ENCODE results near the gene HAAO. TPM values are rescaled to one million over a fixed set of nuclear protein-coding genes. Genes with fewer than 3 reads are reported as not detected.
A peak's percentile ranks its signal among the peaks of the same experiment; 100 is the strongest.

HAAO gene
- total RNA-seq, 1 experiment from 2014 or later = not detected

DNA sequence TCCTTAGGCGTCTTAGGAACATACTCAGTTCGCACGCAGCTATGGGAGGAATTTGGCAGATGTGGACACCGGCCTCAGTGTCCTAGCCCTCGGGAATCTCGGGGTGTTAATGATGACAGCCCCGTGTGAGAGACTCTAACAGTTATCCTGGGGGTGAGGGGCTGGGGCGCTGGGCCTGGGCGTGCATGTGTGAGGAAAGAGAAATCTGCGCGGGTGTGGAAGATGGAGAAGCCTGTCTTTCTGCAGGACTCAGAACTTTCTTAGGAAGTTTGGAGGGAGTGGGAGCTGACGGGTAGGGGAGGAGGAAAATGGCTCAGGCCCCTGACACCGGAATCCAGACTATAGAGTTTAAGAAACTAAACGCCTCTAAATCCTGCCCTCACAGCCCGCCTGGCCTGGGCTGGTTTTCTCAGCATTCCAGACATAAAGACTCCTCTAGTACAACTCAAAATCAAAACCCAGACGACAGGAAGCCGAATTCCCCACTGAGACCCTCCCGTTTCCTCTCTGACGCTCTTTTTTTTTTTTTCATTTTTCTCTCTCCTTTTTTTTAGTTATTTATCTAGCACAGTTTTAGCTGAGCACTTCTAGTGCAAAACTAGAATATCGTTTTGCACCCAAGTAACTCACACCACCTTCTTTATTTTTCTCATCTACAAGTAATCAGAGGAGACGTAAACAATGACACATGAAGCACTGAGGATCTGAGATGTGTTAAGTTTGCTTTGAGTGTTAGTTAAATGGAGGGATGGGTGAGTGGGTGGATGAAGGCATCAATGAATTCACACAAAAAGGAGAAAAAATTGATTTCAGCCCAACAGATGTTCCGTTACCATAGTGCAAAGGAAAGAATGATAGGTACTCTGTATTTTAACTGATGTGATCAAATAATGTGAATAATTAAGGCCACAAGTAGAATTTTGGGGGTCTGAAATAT, 1.2 kb upstream of the HAAO start:
- DNase-seq (ENCODE audit: low read depth) = no peak

DNA sequence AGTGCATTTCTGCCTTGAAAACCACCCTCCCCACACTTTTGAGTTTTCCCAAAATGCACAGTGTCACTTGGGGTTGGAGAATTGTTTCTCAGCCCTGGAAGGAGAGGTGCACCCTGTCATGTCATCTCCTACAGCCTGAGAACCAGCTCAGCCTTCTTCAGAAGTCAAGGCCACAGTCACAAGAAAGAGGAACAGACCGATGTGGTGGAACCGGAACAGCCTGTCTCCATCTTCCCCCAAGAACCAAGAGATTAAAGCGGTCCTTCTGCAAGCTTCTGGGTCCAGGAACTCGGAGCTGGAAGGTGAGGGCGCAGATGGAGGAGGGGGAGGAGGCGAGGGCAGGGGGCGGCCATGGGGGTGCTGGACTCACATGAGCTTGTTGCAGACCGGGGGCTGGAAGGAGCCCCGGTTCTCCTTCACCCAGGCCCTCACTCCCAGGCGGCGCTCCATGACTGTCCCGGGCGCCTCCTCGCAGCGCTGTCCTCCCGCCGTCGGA, 248 bp downstream of the HAAO start:
- no peak for DNase-seq (ENCODE audit: low read depth)

DNA sequence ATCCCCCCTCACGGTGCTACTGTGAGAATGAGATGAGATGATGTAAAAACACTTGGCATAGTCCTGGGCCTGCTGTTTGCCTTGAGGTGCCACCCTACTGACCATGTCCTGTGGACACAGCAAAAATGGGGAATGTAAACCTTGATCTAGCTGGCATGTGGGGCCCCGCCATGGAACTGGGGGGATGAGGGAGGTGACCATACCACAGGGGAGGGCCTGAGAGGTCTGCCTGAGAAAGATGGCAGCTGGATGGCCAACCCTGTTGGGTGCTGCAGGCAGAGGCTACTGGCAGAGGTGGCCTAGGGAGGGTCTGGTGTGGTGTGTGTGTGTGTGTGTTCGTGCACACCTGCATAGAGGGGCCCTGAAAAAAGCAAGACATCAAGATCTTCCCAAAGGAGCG, 777 bp downstream of the HAAO start:
- DNase-seq (ENCODE audit: low read depth) = no peak

DNA sequence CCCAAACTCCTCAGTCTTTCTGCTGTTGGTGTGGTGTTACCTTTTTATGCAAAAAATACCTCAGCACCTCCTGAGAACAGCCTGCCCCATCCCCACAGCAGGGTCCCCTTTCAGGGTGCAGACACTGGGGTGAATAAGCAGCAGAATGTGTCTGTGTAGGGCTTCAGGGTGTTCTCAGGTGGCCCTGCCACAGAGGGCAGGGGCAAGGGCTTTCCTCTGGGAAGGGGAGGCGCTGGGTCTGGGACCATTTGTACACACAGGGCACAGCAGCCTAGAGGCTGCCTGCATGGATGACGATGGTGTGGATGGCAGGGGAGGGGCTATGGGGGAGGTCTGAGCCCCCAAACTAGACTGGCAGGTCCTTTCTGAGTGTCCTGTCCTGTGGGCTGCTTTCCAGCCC, 2.6 kb downstream of the HAAO start:
- DNase-seq (ENCODE audit: low read depth) = no peak

DNA sequence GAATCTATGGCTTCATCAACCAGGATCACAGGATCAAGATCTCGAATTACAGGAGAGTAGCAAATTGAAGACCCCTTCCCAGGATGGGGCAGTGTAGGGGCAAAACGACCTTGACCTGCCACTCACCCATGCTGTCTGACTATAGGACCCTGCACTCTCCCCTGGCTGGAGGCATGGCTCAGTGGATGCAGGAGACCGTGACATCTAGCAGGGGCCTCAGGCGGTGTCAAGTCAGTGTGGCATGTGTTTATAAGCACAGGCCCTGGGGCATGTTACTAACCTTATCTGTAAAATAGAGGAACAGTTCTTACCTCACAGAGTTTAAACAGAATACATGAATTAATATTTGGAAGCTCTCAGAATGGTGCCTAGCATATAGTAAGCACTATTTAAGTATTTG, 3.5 kb downstream of the HAAO start:
- no peak for DNase-seq (ENCODE audit: low read depth)

DNA sequence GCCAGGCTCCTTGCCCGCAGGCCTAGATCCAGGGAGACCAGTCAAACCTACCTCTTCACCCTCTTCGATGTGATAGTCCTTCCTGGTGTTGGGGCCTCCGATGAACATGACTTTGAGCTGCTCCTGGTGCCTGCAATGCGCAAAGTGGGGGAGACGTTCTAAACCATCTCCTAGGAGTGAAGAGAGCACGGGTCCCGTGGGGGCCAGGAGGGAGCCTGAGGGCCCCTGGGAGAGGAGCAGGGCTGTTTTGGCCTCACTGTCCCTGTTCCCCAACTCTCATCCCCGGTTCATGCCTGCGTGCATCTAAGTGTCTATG, 3.9 kb downstream of the HAAO start:
- DNase-seq (ENCODE audit: low read depth) = no peak

DNA sequence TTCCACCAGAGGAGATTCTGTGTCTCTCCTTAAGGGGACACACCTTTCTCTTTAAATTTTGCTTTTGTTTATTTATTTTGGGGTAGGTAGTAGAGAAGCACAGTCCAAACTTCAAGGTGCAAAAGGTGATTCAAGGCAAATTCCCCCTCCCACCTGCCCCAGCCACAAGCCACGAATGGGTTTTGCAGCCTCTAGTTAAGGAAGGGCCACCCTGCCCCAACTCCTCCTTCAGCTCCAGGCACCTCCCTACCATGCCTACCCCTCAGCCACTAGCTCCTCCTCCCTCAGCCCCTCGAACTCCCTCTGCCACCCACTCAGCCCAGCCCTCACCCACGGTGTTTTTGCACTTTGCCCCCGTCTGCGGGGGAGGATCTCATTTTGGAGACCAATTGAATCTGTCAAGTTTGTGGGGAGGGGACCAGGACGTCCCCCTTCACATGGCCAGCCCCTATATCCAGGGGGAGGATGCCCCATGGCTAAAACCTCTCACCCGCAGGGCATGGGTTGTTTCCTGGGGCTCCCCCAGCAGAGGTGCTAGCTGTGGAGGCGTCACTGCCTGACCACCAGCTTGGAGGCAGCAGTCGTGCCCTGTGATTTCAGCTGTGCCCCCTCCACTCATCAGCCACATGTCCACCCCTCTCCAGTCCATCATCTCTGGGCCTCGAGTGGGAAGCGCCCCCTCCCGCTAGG, 4.5 kb downstream of the HAAO start:
- no peak for DNase-seq (ENCODE audit: low read depth)

DNA sequence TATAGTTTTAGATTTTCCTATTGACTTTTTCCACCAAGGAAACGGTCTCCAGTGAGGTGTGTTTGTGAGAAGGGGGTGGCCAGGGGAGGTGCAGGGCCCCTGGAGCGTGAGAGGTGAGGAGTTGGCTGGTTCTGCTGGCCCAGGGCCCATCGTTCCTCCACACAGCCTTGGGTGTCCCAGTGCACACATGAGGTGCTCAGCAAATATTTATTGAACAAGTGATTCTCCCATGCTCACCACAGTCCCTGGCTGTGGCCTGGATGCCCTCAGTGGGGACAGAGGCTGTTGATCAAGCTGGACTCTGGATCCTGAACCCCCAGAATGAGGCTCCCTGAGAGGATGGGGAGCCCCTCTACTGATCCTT, 5.0 kb downstream of the HAAO start:
- no peak for DNase-seq (ENCODE audit: low read depth)

DNA sequence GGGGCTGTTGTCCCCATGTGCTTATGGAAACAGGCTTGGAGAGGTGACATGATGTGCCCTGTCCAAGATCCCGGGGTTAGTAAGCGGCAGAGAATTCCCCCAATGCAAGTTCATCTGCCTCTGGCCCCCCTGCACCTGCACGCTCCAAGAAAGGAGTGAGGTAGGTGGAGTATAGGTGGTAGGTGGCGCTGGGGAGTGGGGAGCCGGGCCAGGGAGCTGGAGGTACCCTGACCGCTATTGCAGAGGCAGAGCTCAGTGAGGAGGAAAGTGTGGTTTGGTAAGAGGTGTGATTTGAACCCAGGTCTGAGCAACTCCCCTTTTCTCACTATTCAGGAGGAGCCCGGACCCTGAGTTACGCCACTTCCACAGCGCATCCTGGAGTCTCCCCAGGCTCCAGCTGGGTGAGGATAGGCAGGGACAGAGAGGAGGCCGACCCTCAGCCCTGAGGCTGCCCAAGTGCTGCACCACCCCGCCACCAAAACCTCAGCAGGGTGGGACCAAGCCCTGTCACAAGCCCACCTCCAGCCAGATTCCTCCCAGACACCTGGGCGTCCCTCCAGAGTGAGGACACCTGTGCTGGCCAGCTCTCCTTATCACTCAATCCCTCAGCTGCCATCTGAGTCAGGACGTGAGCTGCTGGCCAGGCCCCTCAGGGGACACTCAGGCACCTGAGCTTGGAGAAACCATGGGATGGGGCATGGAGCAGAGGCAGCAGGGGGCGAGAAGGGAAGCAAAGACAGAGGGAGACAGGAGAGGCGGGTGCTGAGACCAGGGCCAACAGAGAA, 5.6 kb downstream of the HAAO start:
- DNase-seq (ENCODE audit: low read depth) = no peak

DNA sequence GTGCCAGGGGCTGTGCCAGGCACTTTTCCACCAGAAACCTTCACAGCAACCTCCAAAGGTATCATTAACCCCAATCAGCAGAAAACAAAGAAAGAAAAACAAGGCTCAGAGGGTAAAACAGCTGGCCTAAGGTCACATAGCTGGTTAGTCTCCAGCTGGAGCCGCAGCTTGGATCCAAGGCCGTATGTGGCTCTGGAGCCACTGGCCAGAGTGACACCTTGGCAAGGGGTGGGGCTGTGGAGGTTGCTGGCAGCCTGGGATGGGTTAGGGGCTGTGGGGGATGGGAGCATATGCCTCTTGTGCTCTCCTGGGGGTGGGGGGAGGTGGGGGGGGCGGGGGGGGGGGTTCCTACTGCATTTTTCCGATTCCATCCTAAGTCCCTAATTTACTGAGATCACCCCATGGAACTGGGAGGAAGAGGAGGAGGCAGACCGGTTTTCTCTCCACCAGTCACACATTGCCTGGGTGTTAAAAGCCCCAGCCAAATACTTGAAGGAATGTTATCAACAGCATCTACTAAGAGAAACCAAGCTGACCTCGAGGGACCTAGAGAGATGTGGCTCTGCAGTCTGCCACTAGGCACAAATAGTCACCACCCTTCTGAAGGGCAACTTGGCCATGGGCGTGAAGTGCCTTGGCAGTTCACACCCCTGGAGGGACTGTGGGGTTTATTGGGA, 8.0 kb downstream of the HAAO start:
- DNase-seq (ENCODE audit: low read depth) = no peak

DNA sequence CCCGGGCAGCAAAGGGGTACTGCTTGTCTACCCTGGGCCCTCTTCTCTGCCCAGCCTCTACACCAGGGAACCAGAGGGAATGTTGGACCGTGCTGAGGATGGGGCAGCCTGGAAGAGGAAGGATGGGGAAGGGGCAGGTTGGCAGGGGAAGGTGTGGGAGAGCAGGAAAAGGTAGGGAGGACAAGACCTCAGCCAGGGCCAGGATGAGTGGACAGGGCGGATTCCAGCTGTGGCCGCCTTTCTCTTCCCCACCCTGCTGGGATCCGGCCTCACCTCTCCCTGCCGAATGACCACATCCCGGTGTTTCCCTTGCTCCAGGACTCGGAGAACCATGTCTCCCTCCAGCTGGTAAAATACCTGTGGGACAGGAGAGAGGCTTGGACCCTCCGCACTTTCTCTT, 8.9 kb downstream of the HAAO start:
- DNase-seq (ENCODE audit: low read depth) = no peak

DNA sequence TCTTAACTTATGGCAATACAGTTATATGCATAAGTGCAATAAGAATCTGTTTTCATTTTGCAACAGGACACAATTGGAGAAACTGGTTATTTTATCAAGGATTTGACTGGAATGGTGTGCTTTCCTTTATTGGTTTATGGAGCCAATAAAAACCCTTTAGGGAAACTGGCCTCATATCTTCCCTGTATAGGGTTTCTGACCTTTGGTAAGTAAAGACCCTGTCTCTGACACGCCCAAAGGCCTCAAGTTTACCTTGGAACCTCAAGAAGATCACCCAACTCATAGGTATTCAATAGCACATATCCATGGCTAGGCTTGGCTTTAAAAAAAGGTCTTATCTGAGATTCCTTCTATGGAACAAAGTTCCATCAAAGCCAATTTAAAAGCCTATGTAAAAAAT, 11.2 kb downstream of the HAAO start:
- DNase-seq (ENCODE audit: low read depth) = no peak

DNA sequence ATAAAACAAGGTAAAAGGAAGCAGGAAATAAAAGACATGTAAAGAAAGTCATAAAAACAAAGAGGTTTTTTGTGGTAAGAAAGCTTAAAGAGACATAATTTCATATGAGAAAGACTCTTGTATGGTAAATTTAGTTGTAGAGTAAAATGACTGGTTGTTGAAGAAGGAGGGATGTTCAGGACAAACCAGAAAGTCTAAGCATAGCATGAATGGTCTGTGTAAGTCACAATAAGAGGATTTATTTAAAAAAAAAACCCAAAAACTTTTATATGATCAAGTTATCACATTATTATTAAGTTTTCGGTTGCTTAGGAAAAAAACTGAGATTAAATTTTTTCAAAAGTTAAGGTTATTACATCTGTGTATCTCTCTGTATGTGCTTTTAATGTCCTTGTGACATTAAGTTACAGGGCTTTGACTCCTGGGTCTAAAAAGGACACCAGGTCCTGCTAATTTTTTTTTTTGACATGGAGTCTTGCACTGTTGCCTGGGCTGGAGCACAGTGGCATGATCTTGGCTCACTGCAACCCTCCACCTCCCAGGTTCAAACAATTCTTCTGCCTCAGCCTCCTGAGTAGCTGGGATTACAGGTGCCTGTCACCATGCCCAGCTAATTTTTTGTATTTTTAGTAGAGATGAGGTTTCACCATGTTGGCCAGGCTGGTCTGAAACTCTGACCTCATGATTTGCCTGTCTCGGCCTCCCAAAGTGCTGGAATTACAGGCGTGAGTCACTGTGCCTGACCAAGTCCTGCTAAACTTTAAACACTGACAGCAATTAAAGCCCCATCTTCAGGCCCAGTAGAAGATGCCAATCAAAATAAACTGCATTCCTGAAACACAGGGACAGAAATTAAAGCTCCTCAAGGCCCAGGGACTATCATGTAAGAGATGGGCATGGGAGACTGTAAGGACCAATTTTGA, 14.2 kb downstream of the HAAO start:
- DNase-seq (ENCODE audit: low read depth) = peak; percentile 29

DNA sequence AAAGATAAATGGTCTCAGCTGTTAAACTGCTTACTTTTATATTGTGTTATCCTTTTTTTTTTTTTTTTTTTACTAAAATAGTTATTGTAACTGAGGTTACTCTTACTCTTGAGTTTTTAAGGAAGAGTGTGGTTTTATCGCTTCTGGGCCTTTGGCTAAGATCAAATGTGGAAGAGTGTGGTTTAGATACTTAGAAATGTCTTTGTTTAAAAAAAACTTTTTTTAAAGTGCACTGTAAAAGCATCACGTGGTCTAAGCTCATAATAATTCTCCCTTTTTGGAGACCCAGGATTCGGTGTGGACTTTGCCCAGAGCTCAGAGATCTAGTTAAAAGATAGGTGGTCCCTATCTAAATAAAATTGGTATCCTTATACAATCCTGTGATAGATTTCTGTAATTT, 16.6 kb downstream of the HAAO start:
- no peak for DNase-seq (ENCODE audit: low read depth)

DNA sequence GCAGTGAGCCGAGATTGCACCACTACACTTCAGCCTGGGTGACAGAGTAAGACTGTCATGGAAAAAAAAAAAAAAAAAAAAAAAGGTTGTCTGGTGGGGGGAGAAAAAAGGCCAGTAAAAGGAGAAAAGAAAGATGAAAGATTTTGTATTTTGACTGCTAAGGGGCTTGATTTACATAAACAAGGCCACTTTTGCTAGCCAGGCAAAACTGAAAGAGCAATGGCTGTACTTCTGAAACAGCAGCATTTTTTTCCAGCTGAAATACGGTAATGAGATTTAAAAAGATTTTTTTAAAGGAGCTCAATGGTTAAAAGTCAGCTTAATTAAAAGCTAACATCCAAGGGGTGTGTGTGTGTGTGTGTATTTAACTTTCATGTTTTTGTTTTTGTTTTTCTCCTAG, 17.2 kb downstream of the HAAO start:
- DNase-seq (ENCODE audit: low read depth) = no peak

DNA sequence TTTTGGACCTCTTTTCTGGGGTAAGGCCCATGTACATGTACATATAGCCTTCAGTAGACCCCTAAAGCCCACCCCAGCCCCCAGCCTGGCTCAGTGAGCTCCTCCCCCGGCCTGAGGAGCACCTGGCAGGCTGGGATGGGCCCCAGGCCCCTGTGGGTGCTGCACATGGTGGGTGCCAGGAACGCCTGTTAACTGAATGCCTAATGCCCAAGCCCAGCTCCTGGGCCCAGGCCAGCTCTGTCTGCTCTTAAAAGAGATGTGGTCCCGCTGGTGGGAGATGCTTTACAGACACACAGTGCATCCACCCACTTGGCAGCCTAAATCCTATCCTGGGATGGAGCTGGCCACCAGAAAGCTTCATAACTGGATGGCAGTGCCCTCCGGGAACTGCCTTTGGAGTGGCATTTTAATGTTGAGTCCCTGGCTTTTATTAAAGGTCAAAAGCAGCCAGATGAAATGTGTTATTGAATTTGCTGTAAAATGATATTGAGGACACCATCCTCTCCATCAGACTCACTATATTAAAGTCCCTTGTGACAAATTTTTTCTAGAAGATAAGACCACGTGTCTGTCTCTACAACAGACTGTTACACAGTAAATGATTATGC, 20.7 kb downstream of the HAAO start:
- DNase-seq (ENCODE audit: low read depth) = no peak

DNA sequence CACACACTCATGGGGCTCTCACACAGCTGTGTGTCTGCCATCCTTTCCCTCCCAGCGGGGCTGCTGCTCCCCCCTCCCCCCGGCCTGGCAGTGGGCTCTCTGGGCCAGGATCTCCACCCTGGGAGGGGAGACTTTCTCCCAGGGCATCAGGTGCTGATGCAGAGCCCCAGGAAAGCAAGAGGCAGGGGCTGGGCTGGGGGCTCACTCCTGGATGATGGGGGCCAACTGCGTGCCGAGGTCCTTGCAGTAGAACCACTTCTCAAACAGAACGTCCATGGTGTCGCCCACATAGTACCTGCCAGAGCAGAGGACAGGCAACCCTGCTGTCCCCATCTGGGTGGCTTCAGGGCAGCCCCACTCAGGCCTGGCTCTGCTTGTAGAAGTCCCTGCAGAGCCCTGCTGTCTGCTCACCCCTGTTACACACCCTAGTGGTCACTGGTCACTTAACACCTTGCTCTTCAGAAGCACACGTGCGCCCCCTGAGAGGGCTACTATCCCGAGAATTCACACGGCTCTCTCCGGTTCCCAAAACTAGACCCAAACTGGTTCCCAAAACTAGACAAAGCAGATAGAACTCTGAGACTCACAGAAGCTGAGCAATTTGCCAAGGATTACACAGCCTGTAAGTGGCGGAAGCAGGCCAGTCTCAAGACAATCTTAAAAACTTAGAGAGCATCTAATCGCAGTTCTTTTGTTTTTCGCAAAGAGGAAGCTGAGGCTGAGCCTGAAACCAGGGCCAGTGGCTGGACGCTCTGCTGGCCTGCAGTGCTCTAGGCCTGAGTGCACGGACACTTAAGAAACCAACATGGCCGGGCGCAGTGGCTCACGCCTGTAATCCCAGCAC, 21.9 kb downstream of the HAAO start:
- peak; percentile 55 for DNase-seq (ENCODE audit: low read depth)

DNA sequence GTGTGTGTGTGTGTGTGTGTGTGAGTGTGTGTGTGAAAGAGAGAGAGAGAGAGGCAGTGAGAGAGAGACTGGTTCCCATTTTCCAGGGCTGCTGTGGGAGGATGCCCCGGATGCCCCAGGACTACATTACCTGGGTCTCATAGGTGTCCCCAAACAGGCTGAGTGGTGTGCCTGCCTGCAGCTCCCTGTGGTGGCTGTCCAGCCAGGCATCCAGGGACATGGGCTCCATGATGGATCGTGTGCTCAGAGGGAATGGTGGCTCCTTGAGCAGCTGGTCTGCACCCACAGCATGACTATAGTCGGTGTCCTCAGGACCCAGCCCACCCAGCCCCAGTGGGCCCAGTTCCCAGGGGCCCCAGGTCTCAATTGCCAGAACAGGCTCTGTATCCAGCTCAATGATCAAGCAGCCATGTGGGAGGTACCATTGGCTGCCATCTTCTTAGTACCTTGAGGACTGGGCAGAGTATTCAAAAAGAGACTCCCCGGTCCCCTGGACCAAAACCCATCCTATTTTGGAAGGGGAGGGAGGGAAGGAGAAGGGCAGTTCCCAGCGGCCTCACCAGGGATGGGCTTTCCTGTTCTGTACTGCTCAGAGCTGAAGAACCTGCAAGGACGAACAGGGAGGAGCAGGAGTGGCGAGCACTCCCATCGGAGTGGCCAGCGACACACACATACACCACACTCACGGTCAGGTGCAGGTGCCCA, 22.6 kb downstream of the HAAO start:
- DNase-seq (ENCODE audit: low read depth) = no peak
